GM23248 (cell line): ENCODE data around the gene CEP295NL.

Experiments used
- EZH2 ChIP-seq: fragments of 200-600 bp; sonication (generic); IDR thresholded peaks from 2 replicates; pipeline ENCODE4 v1.6.1; 2018; ENCODE audit warnings: antibody characterized with exemption, mild to moderate bottlenecking; ENCODE audit not compliant: insufficient read depth, poor library complexity, severe bottlenecking
- EZH2phosphoT487 ChIP-seq: fragments of 200-600 bp; sonication (generic); IDR thresholded peaks from 2 replicates; pipeline ENCODE4 v1.6.1; 2018; ENCODE audit warnings: antibody characterized with exemption, moderate library complexity, mild to moderate bottlenecking, low read depth; ENCODE audit not compliant: insufficient read depth

GRCh38 chr17:78879635-78880186 is 23.3 kb downstream of the CEP295NL start:
- TF ChIP-seq EZH2: no peak
- peak; percentile 76; the same call in 1 of the 2 replicates for TF ChIP-seq EZH2phosphoT487
